Midbrain (tissue), 1 donor: Measurements from ENCODE around the gene CXCR4.

Experiments used
- DNase-seq: peaks from one replicate; lab custom pipeline; 2025; lab: John Stamatoyannopoulos, UW

Gene CXCR4

GRCh38 chr2:136131961-136132824 is 14.2 kb upstream of the CXCR4 start:
- DNase-seq = no peak

DNA sequence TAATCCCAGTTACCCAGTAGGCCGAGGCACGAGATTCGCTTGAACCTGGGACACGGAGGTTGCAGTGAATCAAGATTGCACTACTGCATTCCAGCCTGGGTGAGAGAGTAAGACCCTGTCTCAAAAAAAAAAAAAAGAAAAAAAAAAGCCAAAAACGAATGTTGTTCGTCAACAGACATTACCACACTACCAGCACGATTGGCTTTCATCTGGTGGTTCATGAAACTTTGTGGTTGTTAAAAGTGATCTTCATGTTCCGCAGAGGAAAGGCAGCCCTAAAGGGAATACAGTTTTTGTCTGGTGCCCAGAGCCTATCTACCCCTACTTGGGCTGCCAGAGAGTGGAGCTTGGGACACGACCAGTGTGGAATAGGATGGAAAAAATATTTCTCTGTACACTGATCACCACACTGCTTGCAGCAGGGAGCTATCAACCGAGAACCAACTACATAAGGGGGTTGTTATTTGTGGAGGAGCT is 13.6 kb upstream of the CXCR4 start:
- no peak for DNase-seq

DNA sequence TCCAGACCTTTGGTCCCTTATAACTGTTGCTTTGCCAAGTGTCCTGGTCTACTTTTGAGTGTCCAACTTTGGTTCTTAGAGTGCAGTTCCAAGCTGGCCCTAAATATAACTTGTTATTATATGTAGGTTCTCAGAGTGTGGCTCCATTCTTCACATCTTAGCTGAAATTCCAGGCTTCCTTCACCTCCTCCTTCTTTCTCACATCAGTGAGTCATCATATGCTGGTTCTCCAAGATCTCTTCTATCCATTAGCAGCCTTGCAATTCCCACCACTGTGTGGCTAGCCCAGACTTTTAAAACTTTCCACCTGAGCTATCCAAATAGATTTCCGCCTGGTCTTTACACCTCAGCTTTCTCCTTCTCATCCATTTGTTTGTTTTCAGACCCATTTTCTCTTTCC is 12.6 kb upstream of the CXCR4 start:
- DNase-seq = no peak

DNA sequence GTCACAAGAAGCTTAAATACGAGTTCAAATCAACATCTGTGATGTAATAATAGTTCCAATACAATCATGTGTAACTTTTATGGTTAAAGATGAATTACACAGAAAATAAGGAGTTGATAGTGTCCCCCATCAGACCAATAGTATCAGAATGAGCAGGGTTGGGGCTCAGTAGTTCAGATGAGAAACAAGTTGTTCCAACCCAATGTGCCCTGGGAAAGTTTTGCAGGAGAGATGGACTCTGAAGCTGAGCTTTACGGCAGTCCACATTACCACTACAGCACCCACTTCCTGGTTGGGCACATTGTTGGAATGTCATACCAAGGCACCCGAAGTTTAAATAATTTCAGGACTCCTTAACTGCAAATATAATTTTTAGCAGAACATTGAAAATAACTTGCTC is 12.1 kb upstream of the CXCR4 start:
- DNase-seq = no peak

- no peak for DNase-seq
Observed at GRCh38 chr2:136129601-136130000, 11.7 kb upstream of the CXCR4 start.

- DNase-seq = no peak
Observed at GRCh38 chr2:136128905-136129304, 11.0 kb upstream of the CXCR4 start.

DNA sequence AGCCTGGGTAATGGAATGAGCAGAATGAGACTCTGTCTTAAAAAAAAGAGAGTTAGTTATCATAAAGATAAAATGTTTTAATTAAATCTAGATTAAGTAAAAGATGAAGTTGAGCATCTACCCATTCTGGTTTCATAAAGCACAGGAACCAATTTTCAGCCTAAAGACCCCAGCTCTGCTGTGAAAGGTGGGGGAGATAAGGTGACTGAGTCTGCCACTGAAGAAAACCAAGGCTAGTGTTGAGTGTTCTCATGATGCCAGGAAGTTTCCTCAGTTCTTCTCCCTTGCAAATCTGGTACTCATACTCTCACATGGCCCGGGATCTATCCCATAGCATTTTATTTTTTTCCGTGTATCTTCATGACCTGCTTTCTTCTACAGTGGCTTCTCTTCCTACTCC is 10.4 kb upstream of the CXCR4 start:
- no peak for DNase-seq

- no peak for DNase-seq
Observed at GRCh38 chr2:136127356-136127755, 9.4 kb upstream of the CXCR4 start.

GRCh38 chr2:136126421-136126926 is 8.5 kb upstream of the CXCR4 start:
- no peak for DNase-seq

DNA sequence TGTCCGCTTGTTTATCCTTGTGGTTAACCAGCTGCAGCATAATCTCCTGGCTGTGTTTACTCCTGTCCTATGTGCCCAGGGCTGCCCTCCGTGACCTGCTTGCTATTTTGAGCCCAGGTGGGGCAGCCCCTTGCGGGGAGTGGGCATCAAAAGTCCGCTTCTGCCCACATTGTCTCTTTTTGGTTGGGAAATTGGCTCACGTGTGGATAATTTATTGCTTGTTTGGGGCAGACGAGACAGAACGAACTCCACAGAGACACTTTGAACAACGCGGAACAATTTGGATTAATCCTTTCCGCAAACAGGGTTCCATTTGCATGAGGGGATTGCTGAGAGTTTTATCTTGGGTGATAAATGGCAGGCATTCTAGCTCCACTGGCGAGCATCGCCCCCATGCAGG is 8.1 kb upstream of the CXCR4 start:
- no peak for DNase-seq

DNA sequence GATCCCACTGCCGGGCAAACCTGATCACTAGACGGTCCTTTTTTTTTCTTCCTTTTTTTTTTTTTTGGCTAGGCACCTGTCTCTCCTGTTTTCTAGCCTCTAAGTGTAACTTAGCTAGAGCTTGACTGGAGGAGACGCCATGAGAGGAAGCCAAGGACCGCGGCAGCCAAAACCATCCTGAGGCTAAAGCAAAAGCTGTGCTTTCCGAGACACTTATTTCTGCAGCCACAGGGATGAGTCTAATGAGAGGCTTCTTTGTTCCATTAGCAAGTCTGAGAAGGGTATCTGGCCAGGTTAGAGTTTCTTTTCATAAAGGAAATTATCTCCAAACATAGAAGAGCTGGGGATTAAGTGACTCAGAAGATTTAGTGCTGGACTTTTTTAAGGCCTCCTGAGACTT is 7.3 kb upstream of the CXCR4 start:
- DNase-seq = no peak

- DNase-seq = no peak
Observed at GRCh38 chr2:136124805-136125204, 6.9 kb upstream of the CXCR4 start.

GRCh38 chr2:136122661-136123060 is 4.7 kb upstream of the CXCR4 start:
- DNase-seq = no peak

DNA sequence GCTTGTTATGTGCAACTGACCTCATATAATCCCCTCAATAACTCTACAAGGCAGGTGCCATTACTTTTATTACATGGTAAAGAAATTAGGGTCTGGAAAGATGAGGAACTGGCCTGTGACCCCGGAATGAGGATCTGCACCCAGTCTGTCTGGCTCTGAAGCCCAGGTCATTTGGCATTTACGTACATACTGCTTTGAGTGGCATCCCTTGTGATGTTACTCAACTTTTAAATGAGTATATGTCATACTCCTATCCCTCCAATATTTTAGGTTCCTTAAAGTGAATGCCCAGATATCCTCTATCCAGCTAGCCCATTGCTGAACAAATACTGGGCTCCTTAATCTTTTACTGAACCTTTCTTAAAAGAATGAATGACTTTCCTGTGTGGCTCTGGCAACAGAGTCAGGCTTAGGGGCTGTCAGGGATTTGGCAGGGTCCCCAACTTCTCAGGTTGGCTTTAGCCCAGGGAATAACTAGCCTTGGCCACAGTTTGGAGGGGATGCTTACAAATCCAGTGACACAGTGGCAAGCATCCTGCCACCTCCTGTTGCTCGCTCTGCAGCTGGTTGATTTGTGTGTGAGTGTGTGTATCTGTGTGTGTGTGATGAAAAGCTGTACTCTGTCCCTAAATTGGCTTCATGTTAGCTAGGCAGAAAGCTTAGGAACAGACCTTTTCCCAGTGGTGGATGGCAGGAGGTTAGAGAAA is 3.4 kb upstream of the CXCR4 start:
- peak; percentile 33 for DNase-seq

DNA sequence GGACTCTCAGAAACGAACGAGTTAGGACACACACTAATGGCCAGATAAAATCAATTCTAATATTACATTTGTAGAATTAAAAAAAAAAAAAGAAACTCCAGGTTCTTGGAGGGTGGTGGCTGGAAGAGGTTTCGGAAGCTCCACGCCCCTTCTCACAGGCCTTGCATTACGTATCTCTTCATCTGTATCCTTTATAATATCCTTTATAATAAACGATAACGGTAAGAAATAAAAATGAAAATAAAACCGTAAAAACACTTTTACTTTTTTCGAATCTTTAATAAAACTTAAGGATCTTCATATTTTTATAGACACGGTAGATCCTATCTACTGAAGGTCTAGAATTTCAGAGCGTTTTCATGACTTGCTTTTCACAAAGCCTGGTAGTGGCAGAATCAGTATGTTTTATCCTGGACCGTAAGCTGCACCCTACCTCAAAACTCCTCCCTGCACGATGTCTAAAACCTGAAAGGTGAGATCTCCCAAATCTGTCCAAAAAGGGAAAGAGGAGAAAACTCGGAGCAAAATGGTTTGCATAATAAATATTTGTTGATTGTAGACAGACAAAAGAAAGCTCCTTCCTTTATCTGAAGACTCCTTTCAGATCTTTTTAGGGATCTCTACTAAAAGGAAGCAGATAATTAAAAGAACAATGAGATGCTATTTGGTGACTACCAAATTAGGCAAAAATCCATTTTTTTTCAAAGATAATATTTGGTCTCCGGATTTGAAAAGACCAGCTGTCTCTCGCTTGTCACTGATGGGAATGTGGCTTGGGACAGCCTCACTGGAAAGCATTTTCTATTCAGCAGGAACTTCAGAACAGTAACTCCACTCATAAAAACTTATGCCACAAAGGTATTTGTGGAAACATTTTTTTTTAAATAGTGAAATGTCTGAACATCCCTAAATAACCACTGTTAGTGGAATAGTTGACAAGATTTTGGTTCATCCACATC is 2.0 kb upstream of the CXCR4 start:
- no peak for DNase-seq

GRCh38 chr2:136118819-136119716 is 1.1 kb upstream of the CXCR4 start:
- DNase-seq = no peak

GRCh38 chr2:136117391-136117841 is 533 bp downstream of the CXCR4 start:
- DNase-seq = peak; percentile 57

DNA sequence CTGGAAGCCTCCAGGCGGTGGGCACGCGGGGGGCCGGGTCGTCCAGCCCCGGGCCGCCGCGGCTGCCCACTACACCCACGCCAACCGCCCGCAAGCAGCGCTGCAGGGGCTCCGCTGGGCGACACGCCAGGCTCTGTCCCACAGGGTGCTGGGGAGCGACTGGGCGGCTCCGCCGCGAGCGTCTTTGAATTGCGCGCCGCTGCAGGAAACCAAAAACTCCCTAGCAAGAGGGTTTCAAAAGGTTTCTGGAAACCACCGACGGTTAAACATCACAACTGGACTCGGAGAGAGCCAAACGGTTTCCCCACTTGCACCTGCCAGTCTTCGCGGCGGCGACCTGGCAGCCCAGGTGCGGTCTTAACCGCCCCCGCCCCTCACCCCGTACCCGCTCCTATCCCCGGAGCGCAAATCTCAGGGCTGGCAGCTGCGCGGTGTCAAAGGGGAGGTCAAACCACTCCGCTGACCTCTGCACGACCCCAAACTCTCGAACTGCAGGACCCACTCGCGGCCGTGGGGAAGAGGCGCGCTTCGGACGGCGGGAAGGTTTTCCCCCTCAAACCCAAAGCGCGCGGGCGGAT is 1.0 kb downstream of the CXCR4 start:
- DNase-seq = no peak

GRCh38 chr2:136116151-136116812 is 1.7 kb downstream of the CXCR4 start:
- DNase-seq = no peak
